Caco-2 (cell line): ENCODE results near the gene PEX26. TPM values are rescaled to one million over a fixed set of nuclear protein-coding genes. Genes with fewer than 3 reads are reported as not detected.
A peak's percentile ranks its signal among the peaks of the same experiment; 100 is the strongest.
"Not testable (repeated sequence)": the region's sequence is repeated elsewhere in the genome, so short reads cannot be mapped to it uniquely, and the experiment has no call there.

Experiments used
- BruUV-seq: library from RNA; stranded (reverse); fragments of 400-500 nt; replicated peaks from 2 replicates; lab custom pipeline; 2021; lab: Mats Ljungman, UMichigan
- CTCF ChIA-PET: fragments of 300-600 bp; sonication (Branson Sonifier 250); formaldehyde crosslinking; loops from one replicate; lab custom pipeline; 2022; ENCODE audit warnings: antibody characterized with exemption; lab: Charles Lee
- POLR2A ChIA-PET: fragments of 300-600 bp; sonication (Branson Sonifier 250); formaldehyde crosslinking; loops from one replicate; lab custom pipeline; 2022; ENCODE audit warnings: antibody characterized with exemption; lab: Charles Lee
- DNase-seq, 2 experiments: peaks; one replicate each; pipeline versions ENCODE4 v3.0.0 to v3.0.0-alpha.2; 2020 to 2022
- H3K27me3 ChIP-seq: replicated peaks from 2 replicates; pipeline ENCODE4 v1.6.0; 2011; ENCODE audit warnings: low read length; ENCODE audit not compliant: control insufficient read depth, insufficient read depth
- H3K36me3 ChIP-seq: 2 replicates; pipeline ENCODE4 v1.5.1; 2011; ENCODE audit warnings: low read length; ENCODE audit not compliant: control insufficient read depth, insufficient read depth
- H3K4me1 ChIP-seq: fragments of 250-450 bp; sonication (Bioruptor Pico); 2 replicates; pipeline ENCODE4 v1.5.1; 2020; ENCODE audit warnings: mild to moderate bottlenecking
- H3K4me3 ChIP-seq: 2 replicates; pipeline ENCODE4 v1.5.1; 2011; ENCODE audit warnings: low read depth, mild to moderate bottlenecking, control low read depth, low read length
- H3K9me3 ChIP-seq: fragments of 250-450 bp; sonication (Bioruptor Pico); 2 replicates; pipeline ENCODE4 v1.5.1; 2020; ENCODE audit warnings: mild to moderate bottlenecking, moderate library complexity
- H3K27ac Mint-ChIP-seq: one replicate; pipeline ENCODE4 v1.8.0; 2022; ENCODE audit warnings: mixed read lengths; ENCODE audit not compliant: unreplicated experiment
- H3K27me3 Mint-ChIP-seq: one replicate; pipeline ENCODE4 v1.8.0; 2022; ENCODE audit warnings: mixed read lengths; ENCODE audit not compliant: insufficient read depth, unreplicated experiment
- H3K36me3 Mint-ChIP-seq: one replicate; pipeline ENCODE4 v1.8.0; 2022; ENCODE audit warnings: mild to moderate bottlenecking, mixed read lengths; ENCODE audit not compliant: insufficient read depth, unreplicated experiment
- H3K4me1 Mint-ChIP-seq: one replicate; pipeline ENCODE4 v1.8.0; 2022; ENCODE audit warnings: low read depth, mixed read lengths; ENCODE audit not compliant: unreplicated experiment
- H3K4me3 Mint-ChIP-seq: one replicate; pipeline ENCODE4 v1.8.0; 2022; ENCODE audit warnings: mild to moderate bottlenecking, moderate library complexity, mixed read lengths; ENCODE audit not compliant: unreplicated experiment
- H3K9me3 Mint-ChIP-seq: one replicate; pipeline ENCODE4 v1.8.0; 2022; ENCODE audit warnings: mixed read lengths; ENCODE audit not compliant: unreplicated experiment
- CTCF ChIP-seq, 2 experiments: fragments of 200-600 bp in 1 of 2; IDR thresholded peaks; 1 replicate in 1 of 2; 2 replicates in 1 of 2; pipeline versions ENCODE4 v1.5.1 to v1.8.0; 2011 to 2022; ENCODE audit warnings: antibody characterized with exemption in 1 of 2, control low read depth in 1 of 2, inconsistent platforms in 1 of 2, low read depth in 1 of 2, low read length in 1 of 2, mild to moderate bottlenecking in 1 of 2, moderate library complexity in 1 of 2; ENCODE audit not compliant: insufficient read depth in 1 of 2, severe bottlenecking in 1 of 2, unreplicated experiment in 1 of 2
- intact Hi-C: fragments of 100-400 bp; cut with micrococcal nuclease; formaldehyde crosslinking; loops from one replicate; pipeline ENCODE4 v1.10.0; 2022; ENCODE audit not compliant: unreplicated experiment
- total RNA-seq: library from RNA; stranded (reverse); gene quantifications from 2 replicates; pipeline ENCODE4 v1.2.3, GENCODE V29; 2022

The PEX26 gene
- total RNA-seq, 1 experiment from 2014 or later = 40.6 TPM

DNA sequence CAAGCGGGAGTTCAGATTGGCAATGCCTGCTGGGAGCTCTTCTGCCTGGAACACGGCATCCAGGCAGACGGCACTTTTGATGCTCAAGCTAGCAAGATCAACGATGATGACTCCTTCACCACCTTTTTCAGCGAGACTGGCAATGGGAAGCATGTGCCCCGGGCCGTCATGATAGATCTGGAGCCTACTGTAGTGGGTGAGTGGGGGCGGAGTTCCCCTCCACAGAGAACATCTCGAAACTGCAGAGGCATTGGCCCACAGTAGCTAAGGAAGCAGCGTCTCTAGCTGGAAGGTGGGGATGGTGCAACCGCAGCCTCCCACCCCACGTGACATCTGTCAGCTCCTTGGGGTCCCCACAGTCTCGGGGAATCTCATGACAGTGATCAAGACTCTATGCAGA, 43.7 kb downstream of the PEX26 start:
- Mint-ChIP-seq H3K27me3 (no peaks in the 10 kb centered on the region), H3K27ac (no peak overlapping the region), H3K4me3 (no peak overlapping the region), H3K9me3 (no peaks in the 10 kb centered on the region), H3K36me3 (no peaks in the 10 kb centered on the region), H3K4me1 (no peaks in the 10 kb centered on the region)
- Histone ChIP-seq H3K36me3 (no peaks in the 10 kb centered on the region), H3K27me3 (no peaks in the 10 kb centered on the region; the same call in 1 of the 2 replicates), H3K9me3 (no peaks in the 10 kb centered on the region), H3K4me1 (no peaks in the 10 kb centered on the region), H3K4me3 (no peak overlapping the region)
- POLR2A ChIA-PET = no interaction called here
- CTCF ChIA-PET = no interaction called here
- no peak for TF ChIP-seq CTCF (IDR thresholded peaks at IDR 0.05; ENCODE audit: insufficient read depth in 1 of 2, low read depth in 1 of 2, low read length in 1 of 2, severe bottlenecking in 1 of 2, unreplicated experiment in 1 of 2)
- BruUV-seq = no TSS peak
- DNase-seq = no peak
- intact Hi-C loops = no loop called here

GRCh38 chr22:18121954-18122554, 44.3 kb downstream of the PEX26 start:
- CTCF ChIA-PET = no interaction called here

GRCh38 chr22:18123476-18124025, 45.8 kb downstream of the PEX26 start:
- H3K9me3 Mint-ChIP-seq, H3K36me3 ChIP-seq, H3K4me3 Mint-ChIP-seq, H3K9me3 ChIP-seq, H3K36me3 Mint-ChIP-seq, H3K27ac Mint-ChIP-seq, BruUV-seq, H3K4me3 ChIP-seq, H3K4me1 Mint-ChIP-seq, H3K27me3 ChIP-seq, intact Hi-C loops, H3K4me1 ChIP-seq, DNase-seq, H3K27me3 Mint-ChIP-seq: not testable (repeated sequence)
- CTCF ChIA-PET = interaction anchor here (0.6 kb wide), 1 partner anchor 107 kb away, joined by 5 read pairs; no protein-coding TSS in a partner anchor
- POLR2A ChIA-PET = interaction anchor here (0.7 kb wide), 1 partner anchor 782 kb away, joined by 5 read pairs; no protein-coding TSS in a partner anchor

More at GRCh38 chr22:18121954-18122554, 44.3 kb downstream of the PEX26 start:
- no peaks in the 10 kb centered on the region for H3K27me3 Mint-ChIP-seq
- no TSS peak for BruUV-seq
- H3K4me1 Mint-ChIP-seq = no peaks in the 10 kb centered on the region
- H3K4me3 Mint-ChIP-seq = no peak overlapping the region
- peak in 1 of 2 experiments; percentile 52 for TF ChIP-seq CTCF (IDR thresholded peaks at IDR 0.05; ENCODE audit: insufficient read depth in 1 of 2, low read depth in 1 of 2, low read length in 1 of 2, severe bottlenecking in 1 of 2, unreplicated experiment in 1 of 2)
- Histone ChIP-seq H3K4me3 (no peak overlapping the region), H3K9me3 (no peaks in the 10 kb centered on the region), H3K27me3 (no peaks in the 10 kb centered on the region; the same call in 1 of the 2 replicates), H3K36me3 (no peaks in the 10 kb centered on the region), H3K4me1 (no peaks in the 10 kb centered on the region)
- no peak overlapping the region for H3K27ac Mint-ChIP-seq
- POLR2A ChIA-PET = no interaction called here
- intact Hi-C loops = no loop called here
- no peaks in the 10 kb centered on the region for H3K36me3 Mint-ChIP-seq
- DNase-seq = no peak
- H3K9me3 Mint-ChIP-seq = no peaks in the 10 kb centered on the region
